ENCODE measurements around the gene SLC4A1AP.
A peak's percentile ranks its signal among the peaks of the same experiment; 100 is the strongest.
"Not testable (repeated sequence)": the region's sequence is repeated elsewhere in the genome, so short reads cannot be mapped to it uniquely, and the experiment has no call there.

SLC4A1AP gene

GRCh38 chr2:27653397-27653796, 10.3 kb upstream of the SLC4A1AP start:
- Histone ChIP-seq H3K27ac (ENCODE audit: low read length) (no peak overlapping the region), H3K4me1 (ENCODE audit: insufficient read depth, low read length) (no peaks in the 10 kb centered on the region; the same call in 1 of the 2 replicates), H3K9ac (ENCODE audit: low read depth, low read length) (no peak overlapping the region), H3K27me3 (ENCODE audit: insufficient read depth, low read length) (no peaks in the 10 kb centered on the region), H3K9me3 (ENCODE audit: insufficient read depth, low read depth, low read length) (no peaks in the 10 kb centered on the region), H3K36me3 (ENCODE audit: insufficient read depth, low read depth, low read length) (peaks cover 95% of the 10 kb centered on the region), H3K4me3 (ENCODE audit: low read length) (no peak overlapping the region)

- H3K4me3 ChIP-seq (ENCODE audit: low read length): no peak overlapping the region
- H3K36me3 ChIP-seq (ENCODE audit: insufficient read depth, low read depth, low read length): peaks cover 95% of the 10 kb centered on the region
- no peak overlapping the region for H3K9ac ChIP-seq (ENCODE audit: low read depth, low read length)
- H3K27ac ChIP-seq (ENCODE audit: low read length): no peak overlapping the region
- no peaks in the 10 kb centered on the region for H3K27me3 ChIP-seq (ENCODE audit: insufficient read depth, low read length)
- no peaks in the 10 kb centered on the region for H3K9me3 ChIP-seq (ENCODE audit: insufficient read depth, low read depth, low read length)
- no peaks in the 10 kb centered on the region; the same call in 1 of the 2 replicates for H3K4me1 ChIP-seq (ENCODE audit: insufficient read depth, low read length)
Measured at GRCh38 chr2:27655155-27655951, 8.3 kb upstream of the SLC4A1AP start.

GRCh38 chr2:27661371-27661770, 2.3 kb upstream of the SLC4A1AP start:
- Histone ChIP-seq H3K4me3 (ENCODE audit: low read length) (no peak overlapping the region), H3K4me1 (ENCODE audit: insufficient read depth, low read length) (peaks cover 7% of the 10 kb centered on the region; the same call in 1 of the 2 replicates)

GRCh38 chr2:27664154-27664574, 475 bp downstream of the SLC4A1AP start:
- Histone ChIP-seq H3K9ac (ENCODE audit: low read depth, low read length) (peak overlapping the region; percentile 81), H3K36me3 (ENCODE audit: insufficient read depth, low read depth, low read length) (peaks cover 51% of the 10 kb centered on the region), H3K4me3 (ENCODE audit: low read length) (peak overlapping the region; percentile 95), H3K27me3 (ENCODE audit: insufficient read depth, low read length) (no peaks in the 10 kb centered on the region), H3K9me3 (ENCODE audit: insufficient read depth, low read depth, low read length) (no peaks in the 10 kb centered on the region), H3K27ac (ENCODE audit: low read length) (no peak overlapping the region), H3K4me1 (ENCODE audit: insufficient read depth, low read length) (peaks cover 7% of the 10 kb centered on the region; the same call in 1 of the 2 replicates)

More at GRCh38 chr2:27661371-27661770, 2.3 kb upstream of the SLC4A1AP start:
- Histone ChIP-seq H3K9me3 (ENCODE audit: insufficient read depth, low read depth, low read length) (no peaks in the 10 kb centered on the region), H3K36me3 (ENCODE audit: insufficient read depth, low read depth, low read length) (peaks cover 61% of the 10 kb centered on the region), H3K9ac (ENCODE audit: low read depth, low read length) (no peak overlapping the region), H3K27me3 (ENCODE audit: insufficient read depth, low read length) (no peaks in the 10 kb centered on the region), H3K27ac (ENCODE audit: low read length) (no peak overlapping the region)

- Histone ChIP-seq H3K27ac (ENCODE audit: low read length) (no peak overlapping the region), H3K4me3 (ENCODE audit: low read length) (peak overlapping the region; percentile 95), H3K36me3 (ENCODE audit: insufficient read depth, low read depth, low read length) (peaks cover 49% of the 10 kb centered on the region), H3K27me3 (ENCODE audit: insufficient read depth, low read length) (no peaks in the 10 kb centered on the region), H3K4me1 (ENCODE audit: insufficient read depth, low read length) (peaks cover 7% of the 10 kb centered on the region; the same call in 1 of the 2 replicates), H3K9ac (ENCODE audit: low read depth, low read length) (peak overlapping the region; percentile 81), H3K9me3 (ENCODE audit: insufficient read depth, low read depth, low read length) (no peaks in the 10 kb centered on the region)
Measured at GRCh38 chr2:27664622-27665363, 1.1 kb downstream of the SLC4A1AP start.

- no peaks in the 10 kb centered on the region for H3K27me3 ChIP-seq (ENCODE audit: insufficient read depth, low read length)
- no peak overlapping the region for H3K9ac ChIP-seq (ENCODE audit: low read depth, low read length)
- peaks cover 35% of the 10 kb centered on the region for H3K36me3 ChIP-seq (ENCODE audit: insufficient read depth, low read depth, low read length)
- no peak overlapping the region for H3K4me3 ChIP-seq (ENCODE audit: low read length)
- H3K27ac ChIP-seq (ENCODE audit: low read length): no peak overlapping the region
- H3K9me3 ChIP-seq (ENCODE audit: insufficient read depth, low read depth, low read length): no peaks in the 10 kb centered on the region
- H3K4me1 ChIP-seq (ENCODE audit: insufficient read depth, low read length): peaks cover 6% of the 10 kb centered on the region; the same call in 1 of the 2 replicates
Measured at GRCh38 chr2:27667446-27667845, 3.8 kb downstream of the SLC4A1AP start.

- H3K36me3 ChIP-seq (ENCODE audit: insufficient read depth, low read depth, low read length): peaks cover 51% of the 10 kb centered on the region
- H3K27ac ChIP-seq (ENCODE audit: low read length): no peak overlapping the region
- H3K4me1 ChIP-seq (ENCODE audit: insufficient read depth, low read length): no peaks in the 10 kb centered on the region
- H3K4me3 ChIP-seq (ENCODE audit: low read length): no peak overlapping the region
- H3K27me3 ChIP-seq (ENCODE audit: insufficient read depth, low read length): no peaks in the 10 kb centered on the region
- no peaks in the 10 kb centered on the region for H3K9me3 ChIP-seq (ENCODE audit: insufficient read depth, low read depth, low read length)
- no peak overlapping the region for H3K9ac ChIP-seq (ENCODE audit: low read depth, low read length)
Measured at GRCh38 chr2:27671235-27671634, 7.5 kb downstream of the SLC4A1AP start.

- Histone ChIP-seq H3K27me3 (ENCODE audit: insufficient read depth, low read length) (no peaks in the 10 kb centered on the region), H3K4me1 (ENCODE audit: insufficient read depth, low read length) (no peaks in the 10 kb centered on the region), H3K9ac (ENCODE audit: low read depth, low read length) (no peak overlapping the region), H3K27ac (ENCODE audit: low read length) (no peak overlapping the region), H3K36me3 (ENCODE audit: insufficient read depth, low read depth, low read length) (peaks cover 56% of the 10 kb centered on the region), H3K9me3 (ENCODE audit: insufficient read depth, low read depth, low read length) (no peaks in the 10 kb centered on the region), H3K4me3 (ENCODE audit: low read length) (no peak overlapping the region)
Measured at GRCh38 chr2:27672723-27673486, 9.2 kb downstream of the SLC4A1AP start.

GRCh38 chr2:27680571-27680970, 16.9 kb downstream of the SLC4A1AP start:
- H3K27ac ChIP-seq (ENCODE audit: low read length): no peak overlapping the region
- no peaks in the 10 kb centered on the region for H3K9me3 ChIP-seq (ENCODE audit: insufficient read depth, low read depth, low read length)
- peaks cover 70% of the 10 kb centered on the region for H3K36me3 ChIP-seq (ENCODE audit: insufficient read depth, low read depth, low read length)
- H3K4me3 ChIP-seq (ENCODE audit: low read length): no peak overlapping the region
- H3K27me3 ChIP-seq (ENCODE audit: insufficient read depth, low read length): no peaks in the 10 kb centered on the region
- H3K9ac ChIP-seq (ENCODE audit: low read depth, low read length): no peak overlapping the region
- H3K4me1 ChIP-seq (ENCODE audit: insufficient read depth, low read length): no peaks in the 10 kb centered on the region; the same call in 1 of the 2 replicates

GRCh38 chr2:27681841-27682240, 18.2 kb downstream of the SLC4A1AP start:
- Histone ChIP-seq H3K36me3 (ENCODE audit: insufficient read depth, low read depth, low read length) (peaks cover 72% of the 10 kb centered on the region), H3K4me1 (ENCODE audit: insufficient read depth, low read length) (no peaks in the 10 kb centered on the region; the same call in 1 of the 2 replicates), H3K9me3 (ENCODE audit: insufficient read depth, low read depth, low read length) (no peaks in the 10 kb centered on the region), H3K9ac (ENCODE audit: low read depth, low read length) (no peak overlapping the region), H3K27me3 (ENCODE audit: insufficient read depth, low read length) (no peaks in the 10 kb centered on the region), H3K27ac (ENCODE audit: low read length) (no peak overlapping the region), H3K4me3 (ENCODE audit: low read length) (no peak overlapping the region)

- not testable (repeated sequence) for H3K9ac ChIP-seq (ENCODE audit: low read depth, low read length); H3K27ac ChIP-seq (ENCODE audit: low read length)
- H3K36me3 ChIP-seq (ENCODE audit: insufficient read depth, low read depth, low read length): peaks cover 71% of the 10 kb centered on the region
Measured at GRCh38 chr2:27682334-27682771, 18.7 kb downstream of the SLC4A1AP start.

More at GRCh38 chr2:27682334-27682771, 18.7 kb downstream of the SLC4A1AP start:
- not testable (repeated sequence) for H3K27me3 ChIP-seq (ENCODE audit: insufficient read depth, low read length); H3K4me1 ChIP-seq (ENCODE audit: insufficient read depth, low read length); H3K4me3 ChIP-seq (ENCODE audit: low read length); H3K9me3 ChIP-seq (ENCODE audit: insufficient read depth, low read depth, low read length)

Data from iPS-20b (cell line).